ENCODE results near the gene HSCB.
A peak's percentile ranks its signal among the peaks of the same experiment; 100 is the strongest.
"Not testable (repeated sequence)": the region's sequence is repeated elsewhere in the genome, so short reads cannot be mapped to it uniquely, and the experiment has no call there.

HSCB gene

GRCh38 chr22:28792491-28793383 is 50.9 kb downstream of the HSCB start:
- DNase-seq = no peak

- DNase-seq = no peak
These were observed 52.2 kb downstream of the HSCB start for GRCh38 chr22:28793976-28794584.

GRCh38 chr22:28795071-28795693 is 53.3 kb downstream of the HSCB start:
- no peak for DNase-seq

GRCh38 chr22:28795932-28796856 is 54.4 kb downstream of the HSCB start:
- no peak for DNase-seq

- peak; percentile 34 for DNase-seq
These were observed 57.2 kb downstream of the HSCB start for GRCh38 chr22:28798810-28799605.

GRCh38 chr22:28799606-28800307 is 57.9 kb downstream of the HSCB start:
- peak; percentile 28 for DNase-seq

GRCh38 chr22:28800308-28801041 is 58.6 kb downstream of the HSCB start, which contains the start of gene XBP1:
Gene XBP1, minus strand, starts transcription at chr22:28800569.
- DNase-seq = peak; percentile 80

- no peak for DNase-seq
These were observed 60.2 kb downstream of the HSCB start for GRCh38 chr22:28801845-28802594.

GRCh38 chr22:28802595-28803123 is 60.8 kb downstream of the HSCB start:
- DNase-seq = peak; percentile 47

GRCh38 chr22:28805426-28805825 is 63.6 kb downstream of the HSCB start:
- not testable (repeated sequence) for DNase-seq
